DND-41 (cell line): ENCODE data around the gene ZNF750.

Source experiments
- CTCF ChIP-seq: IDR thresholded peaks from 2 replicates; pipeline ENCODE4 v1.5.1; 2012; ENCODE audit warnings: borderline replicate concordance, low read length, moderate library complexity, mild to moderate bottlenecking; ENCODE audit not compliant: poor library complexity, severe bottlenecking; ENCODE audit errors: extremely low read depth
- EZH2 ChIP-seq: IDR thresholded peaks from 3 replicates; pipeline ENCODE4 v1.6.1; 2012; ENCODE audit warnings: borderline replicate concordance, low read depth, mild to moderate bottlenecking, moderate library complexity, low read length, inconsistent platforms; ENCODE audit not compliant: severe bottlenecking

DNA sequence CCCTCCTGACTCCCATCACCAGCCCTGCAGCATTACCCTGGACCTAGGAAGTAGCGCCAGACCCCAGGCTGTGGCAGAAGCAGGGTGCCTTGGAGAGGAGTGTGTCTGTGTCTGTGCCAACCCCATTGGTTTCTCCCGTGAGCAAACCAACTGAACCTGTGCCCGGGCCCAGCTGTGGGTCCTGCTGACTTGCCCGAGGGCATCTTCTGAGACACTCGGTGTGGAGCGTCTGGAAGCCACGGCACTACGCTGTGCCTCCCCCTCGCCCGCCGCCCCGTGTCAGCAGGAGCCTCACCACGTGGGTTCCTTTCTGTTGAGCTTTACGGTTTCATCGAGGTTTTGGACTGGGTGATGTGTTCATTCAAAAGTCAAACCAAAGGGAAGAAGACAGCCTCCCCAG, 27.8 kb downstream of the ZNF750 start:
- no peak for TF ChIP-seq EZH2
- no peak for TF ChIP-seq CTCF
